ENCODE data around the gene DAPP1.
"Not testable (repeated sequence)": the region's sequence is repeated elsewhere in the genome, so short reads cannot be mapped to it uniquely, and the experiment has no call there.

DAPP1 gene, protein sequence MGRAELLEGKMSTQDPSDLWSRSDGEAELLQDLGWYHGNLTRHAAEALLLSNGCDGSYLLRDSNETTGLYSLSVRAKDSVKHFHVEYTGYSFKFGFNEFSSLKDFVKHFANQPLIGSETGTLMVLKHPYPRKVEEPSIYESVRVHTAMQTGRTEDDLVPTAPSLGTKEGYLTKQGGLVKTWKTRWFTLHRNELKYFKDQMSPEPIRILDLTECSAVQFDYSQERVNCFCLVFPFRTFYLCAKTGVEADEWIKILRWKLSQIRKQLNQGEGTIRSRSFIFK

DNA sequence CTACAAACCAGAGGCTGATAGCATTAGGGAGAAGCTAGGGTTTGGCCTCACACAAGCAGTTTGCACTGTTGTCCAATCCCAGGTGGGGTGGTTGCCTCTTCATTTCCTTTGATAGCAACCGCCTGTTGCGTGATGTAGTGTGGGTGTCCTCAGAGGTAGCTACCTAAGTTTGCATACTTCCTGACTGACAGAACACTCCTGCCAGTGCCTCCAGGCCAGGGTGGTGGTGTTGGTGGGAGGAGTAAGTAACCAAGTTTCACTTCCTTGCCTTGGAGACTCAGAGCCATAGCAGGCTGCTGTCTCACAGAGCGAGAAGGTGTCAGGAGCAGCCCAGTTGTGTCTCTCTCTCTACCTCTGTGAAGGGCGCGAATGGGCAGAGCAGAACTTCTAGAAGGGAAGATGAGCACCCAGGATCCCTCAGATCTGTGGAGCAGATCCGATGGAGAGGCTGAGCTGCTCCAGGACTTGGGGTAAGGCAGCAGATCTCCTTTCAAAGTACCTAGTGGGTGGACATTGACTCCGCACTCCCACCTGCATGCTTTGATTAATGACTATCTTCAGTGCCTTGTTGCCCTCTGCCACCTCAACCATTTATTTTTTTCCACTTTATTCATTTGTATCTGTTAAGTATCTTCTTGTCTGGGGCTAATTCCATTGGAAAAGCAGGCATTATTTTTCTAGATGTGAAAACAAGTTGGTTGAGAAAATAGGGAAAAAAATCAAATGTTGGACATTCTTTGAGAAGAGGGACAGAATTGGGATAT lies at the start of gene DAPP1:
Gene DAPP1 (plus strand): TSS at position 283 of the 764 bp plus-strand sequence. CDS start 87 bp downstream, at position 370.
- no peak for DNase-seq (ENCODE audit: low spot score)

DNA sequence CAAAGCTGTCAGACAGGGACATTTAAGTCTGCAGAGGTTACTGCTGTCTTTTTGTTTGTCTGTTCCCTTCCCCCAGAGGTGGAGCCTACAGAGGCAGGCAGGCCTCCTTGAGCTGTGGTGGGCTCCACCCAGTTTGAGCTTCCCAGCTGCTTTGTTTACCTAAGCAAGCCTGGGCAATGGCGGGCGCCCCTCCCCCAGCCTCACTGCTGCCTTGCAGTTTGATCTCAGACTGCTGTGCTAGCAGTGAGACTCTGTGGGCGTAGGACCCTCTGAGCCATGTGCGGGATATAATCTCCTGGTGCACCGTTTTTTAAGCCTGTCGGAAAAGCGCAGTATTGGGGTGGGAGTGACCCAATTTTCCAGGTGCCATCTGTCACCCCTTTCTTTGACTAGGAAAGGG lies 45.8 kb upstream of the DAPP1 start:
- DNase-seq (ENCODE audit: low spot score), result not testable (repeated sequence)

DNA sequence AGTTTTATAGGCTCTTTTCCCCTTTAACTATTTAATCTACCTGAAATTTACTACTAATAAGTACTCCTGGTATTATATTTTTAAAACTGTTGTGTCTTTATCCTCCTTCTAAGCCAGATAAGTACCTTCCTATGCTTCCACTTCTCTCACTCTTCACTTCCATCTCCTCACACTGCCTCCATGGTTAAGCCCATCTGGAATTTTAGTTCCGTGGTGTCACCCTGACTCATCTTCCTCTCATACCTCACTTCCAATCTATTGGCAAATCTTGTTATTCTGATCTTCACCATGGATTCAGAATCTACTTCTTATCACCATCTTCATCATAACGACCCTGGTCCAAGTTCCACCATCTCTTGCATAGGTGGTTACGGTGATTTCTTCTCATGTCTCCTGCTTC lies 32.7 kb upstream of the DAPP1 start:
- no peak for DNase-seq (ENCODE audit: low spot score)

DNA sequence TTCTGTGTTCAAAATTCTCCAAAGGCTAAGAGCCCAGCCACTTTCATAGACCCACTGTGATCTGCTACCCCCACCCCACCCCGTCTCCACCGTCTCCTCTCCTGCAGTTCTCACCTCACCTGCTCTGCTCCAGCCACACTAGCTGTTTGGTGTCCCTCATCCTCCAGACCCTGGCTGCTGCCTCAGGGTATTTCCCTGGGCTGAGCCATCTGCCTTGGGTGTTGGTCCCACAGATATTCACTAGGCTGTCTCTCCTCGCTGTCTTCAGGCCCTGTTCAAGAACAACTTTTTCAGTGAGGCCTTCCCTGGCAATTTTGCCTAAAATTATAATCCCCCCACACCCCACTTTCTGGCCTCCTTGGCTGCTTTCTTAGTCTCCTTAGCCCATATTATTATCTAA lies 31.8 kb upstream of the DAPP1 start:
- no peak for DNase-seq (ENCODE audit: low spot score)

DNA sequence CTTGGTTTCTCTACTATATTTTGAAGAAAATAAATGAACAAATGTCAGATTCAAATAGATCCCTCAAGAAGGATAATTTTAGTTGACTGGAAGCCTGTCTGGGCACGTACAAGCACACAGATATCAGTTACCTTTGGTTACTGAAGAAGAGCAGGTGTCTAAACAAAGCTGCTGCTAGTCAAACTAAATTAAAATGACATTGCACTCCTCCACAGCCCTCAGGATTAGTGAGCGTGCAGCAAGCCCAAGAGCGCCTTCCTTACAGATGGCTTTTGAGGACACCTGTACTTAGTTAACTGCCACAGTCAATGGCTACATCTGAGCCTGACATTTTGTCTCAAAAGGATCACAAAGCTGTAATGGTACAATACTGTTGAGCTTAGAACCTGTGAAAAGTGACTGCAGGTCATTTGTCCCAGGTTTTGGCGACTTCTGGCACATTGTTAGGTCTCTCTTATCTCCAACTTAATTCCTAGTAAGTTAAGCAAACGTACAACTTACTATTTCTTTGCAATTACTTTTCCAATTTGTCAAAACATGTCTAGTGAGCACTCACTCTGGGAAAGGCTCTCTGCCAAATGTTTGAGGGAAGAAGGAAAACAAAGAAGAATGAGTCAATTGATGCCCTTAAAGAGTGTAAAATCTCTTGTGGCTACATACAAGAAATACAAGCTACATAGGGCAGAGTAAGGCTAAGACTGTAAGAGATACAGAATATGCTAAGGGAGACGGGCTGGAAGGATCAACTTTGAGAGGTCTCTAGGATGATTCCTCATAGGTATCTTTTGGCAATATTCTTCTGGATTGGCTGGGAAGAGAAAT lies 25.6 kb upstream of the DAPP1 start:
- no peak for DNase-seq (ENCODE audit: low spot score)

DNA sequence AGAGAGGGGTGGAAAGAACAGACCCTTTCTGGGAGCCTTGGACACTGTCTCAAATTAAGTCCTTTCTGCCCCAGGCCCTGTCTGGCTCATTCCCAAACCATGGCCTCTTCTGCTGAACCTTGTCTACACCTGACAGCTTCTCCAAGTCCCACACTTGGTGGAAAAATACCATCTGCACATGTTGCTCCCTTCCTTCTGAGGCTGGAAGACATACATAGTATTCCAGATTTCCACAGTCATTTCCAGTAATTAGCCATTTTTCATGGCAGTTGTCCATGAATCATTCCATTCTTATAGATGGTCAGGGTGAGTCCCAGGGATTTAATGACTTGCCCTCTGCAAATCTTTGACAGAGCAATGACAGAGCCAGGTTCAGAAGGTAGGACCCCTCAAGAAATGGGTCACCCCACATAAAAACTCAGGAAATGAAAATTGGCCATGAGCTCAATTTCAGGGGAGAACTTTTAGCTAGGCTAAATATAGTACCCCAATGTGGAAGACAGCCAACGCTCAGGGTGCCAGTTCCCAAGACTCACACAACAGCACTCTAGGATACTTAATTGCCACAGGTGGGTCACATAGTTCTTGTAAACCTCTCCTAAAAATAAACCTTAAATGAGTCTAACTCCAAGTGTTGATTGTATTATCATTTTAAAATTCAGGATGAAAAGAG lies 16.2 kb upstream of the DAPP1 start:
- DNase-seq (ENCODE audit: low spot score), result no peak

DNA sequence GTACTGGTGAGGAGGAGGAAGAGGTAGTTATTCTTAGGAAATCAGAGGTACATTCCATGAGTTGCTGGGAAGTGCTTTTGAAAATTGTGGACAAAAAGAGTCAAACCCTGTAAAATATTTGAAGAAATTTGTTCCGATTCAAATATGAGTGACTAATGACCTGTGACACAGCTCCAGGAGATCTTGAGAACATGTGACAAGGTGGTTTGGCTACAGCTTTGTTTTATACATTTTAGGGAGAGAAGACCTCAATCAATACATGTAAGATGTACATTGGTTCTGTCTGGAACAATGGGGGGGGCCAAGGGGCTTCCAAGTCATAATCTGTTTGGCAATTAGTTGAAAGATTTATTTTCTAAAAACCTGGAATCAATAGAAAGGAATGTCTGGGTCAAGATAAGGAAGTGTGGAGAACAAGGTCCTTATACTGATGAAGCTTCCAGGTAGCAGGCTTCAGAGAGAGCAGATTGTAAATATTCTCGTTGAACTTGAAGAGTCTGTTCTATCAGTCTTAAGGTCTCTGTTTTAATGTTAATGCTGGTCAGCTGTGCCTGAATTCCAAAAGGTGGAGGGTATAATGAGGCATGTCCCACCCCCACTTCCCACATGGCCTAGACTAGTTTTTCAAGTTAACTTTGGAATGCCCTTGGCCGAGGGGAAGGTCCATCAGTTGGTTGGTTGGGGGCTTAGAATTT lies 15.5 kb upstream of the DAPP1 start:
- DNase-seq (ENCODE audit: low spot score), result no peak

DNA sequence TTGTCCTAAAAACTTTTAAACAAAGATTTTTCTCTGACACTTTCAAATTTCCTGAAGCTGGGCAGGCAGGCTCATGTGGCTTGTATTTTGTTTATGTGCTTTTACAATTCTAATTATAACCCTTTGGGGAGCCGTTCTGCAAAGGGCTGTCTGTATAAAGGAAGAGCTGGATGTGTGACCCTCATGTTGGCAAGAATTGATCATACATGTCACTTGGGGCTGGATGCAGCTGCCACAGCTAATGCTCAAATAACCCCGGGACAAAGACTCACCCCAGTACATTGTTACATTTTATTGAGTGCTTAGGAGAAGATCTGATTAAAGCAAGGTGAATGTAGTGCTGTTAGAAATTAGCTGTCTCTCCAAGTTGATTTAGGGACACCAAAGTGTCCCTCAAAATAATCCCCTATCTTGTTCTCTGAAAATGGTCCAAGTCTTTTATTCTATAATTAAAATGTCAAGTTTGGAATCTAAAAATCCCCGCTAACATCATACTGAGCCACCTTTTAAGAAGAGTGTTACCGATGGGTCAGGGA lies 13.0 kb upstream of the DAPP1 start:
- DNase-seq (ENCODE audit: low spot score), result no peak

DNA sequence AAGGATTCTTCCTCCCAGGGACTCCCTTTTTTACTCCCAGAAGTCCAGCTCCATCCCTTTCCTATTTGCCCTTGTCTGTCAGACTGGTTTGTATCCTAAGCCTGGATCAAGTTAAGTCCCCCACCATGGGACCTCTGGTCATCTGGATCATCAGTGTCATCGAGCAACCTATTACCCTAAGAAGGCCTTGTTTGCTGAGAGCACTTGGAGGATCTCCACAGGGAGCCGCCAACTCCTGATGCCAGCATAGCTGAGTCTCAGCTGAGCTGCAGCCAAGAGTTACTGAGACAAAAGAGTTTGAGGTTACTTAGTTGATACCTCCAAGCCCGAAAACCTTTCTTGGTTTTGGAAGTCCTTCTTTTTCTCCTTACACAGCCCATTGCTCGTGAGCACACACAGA lies 10.1 kb upstream of the DAPP1 start:
- no peak for DNase-seq (ENCODE audit: low spot score)

DNA sequence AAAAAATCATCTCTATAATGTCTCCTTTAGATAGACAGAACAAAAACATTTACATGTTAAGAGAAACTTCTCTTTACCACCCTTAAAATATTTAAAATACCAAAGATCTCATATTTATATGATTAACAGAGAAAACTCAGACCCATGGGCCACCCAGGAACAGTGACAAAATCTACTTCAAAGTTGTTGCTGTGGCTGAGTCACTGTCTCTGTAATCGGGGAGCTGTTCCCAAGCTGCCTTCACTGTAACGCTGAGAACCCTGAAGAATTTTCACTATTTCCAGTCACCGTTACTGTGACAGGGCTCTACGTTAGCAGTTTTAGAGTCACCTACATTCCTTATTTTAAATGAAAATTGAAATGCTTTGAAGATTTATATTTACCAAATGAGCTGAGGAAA lies 9.0 kb upstream of the DAPP1 start:
- no peak for DNase-seq (ENCODE audit: low spot score)

DNA sequence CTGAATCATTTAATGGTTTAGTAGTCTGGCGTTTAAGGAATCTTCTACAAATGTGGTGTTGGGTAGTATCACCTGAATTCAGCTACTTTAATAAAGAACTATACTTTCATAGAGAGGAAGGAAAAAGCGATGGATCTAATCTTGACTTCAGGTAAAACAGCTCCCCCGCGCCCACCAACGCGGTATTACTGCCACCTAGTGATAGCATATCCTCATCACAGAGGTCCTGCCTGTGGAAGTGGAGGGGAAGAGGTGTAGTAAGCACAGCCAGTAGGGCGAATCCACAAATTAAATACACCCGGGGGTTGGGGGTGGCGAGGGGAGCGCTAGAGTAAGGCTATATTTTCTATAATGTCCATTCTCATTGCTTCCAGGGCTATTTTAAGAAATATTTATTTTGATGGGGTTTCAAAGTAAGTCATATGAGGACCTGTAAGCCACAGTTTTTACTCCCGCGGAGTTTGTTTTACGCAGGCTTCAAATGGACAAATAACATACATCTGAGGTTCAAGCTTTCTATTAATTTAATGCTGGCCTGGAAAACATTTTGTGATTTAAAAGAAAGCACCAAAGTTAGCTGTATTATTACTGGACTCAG lies 8.3 kb upstream of the DAPP1 start:
- peak; percentile 45 for DNase-seq (ENCODE audit: low spot score)

DNA sequence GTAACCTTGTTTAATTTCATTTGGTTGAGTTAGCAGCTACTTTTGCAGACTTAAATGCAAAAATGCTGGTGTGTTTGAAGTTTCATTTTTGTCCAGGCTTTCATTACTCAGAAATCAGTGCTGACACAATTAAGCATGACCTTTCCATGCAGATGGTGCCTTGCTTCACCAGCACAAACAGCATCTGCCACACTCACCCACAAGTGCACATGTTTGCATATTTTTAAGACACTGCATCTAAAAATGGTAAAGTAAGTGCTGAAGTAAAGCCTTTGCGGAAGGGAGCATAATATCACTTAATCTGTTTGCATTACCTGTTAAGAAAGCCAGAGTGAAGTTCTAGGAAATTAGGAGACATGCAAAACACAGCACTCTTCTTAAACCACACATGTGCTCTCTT lies 7.3 kb upstream of the DAPP1 start:
- DNase-seq (ENCODE audit: low spot score), result no peak

DNA sequence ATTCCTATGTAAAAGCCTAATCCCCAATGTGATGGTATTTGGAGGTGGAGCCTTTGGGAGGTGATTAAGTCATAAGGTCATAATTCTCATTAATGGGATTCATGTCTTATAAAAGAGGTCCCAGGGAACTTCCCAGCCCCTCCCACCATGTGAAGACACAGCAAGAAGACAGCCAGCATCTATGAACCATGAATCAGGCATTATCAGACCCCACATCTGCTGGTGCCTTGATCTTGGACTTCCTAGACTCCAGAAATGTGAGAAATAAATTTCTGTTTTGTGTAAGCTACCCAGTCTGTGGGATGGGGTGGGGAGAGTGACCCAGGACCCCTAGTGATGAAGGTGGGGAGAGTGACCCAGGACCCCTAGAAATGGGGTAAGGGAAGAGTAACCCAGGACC lies 6.1 kb upstream of the DAPP1 start:
- DNase-seq (ENCODE audit: low spot score), result no peak

DNA sequence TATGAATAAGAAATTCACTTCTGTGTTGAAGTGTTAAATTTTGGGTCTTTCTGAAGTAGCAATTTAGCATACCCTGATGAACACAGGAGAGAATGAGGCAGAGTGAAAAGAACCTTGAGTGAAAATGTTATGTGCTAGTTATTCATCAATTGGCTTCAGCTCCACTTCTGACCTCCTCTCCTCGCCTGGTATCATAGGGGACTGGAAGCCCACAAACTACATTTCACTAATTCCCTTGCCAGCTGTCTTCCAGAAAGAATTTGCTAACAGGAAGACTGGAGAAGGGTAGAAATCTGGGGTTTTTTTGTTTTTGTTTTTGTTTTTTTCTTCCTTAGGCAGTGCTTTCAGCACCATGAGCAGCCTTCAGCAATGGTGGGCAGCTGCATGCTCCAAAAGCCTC lies 5.5 kb upstream of the DAPP1 start:
- DNase-seq (ENCODE audit: low spot score), result no peak

DNA sequence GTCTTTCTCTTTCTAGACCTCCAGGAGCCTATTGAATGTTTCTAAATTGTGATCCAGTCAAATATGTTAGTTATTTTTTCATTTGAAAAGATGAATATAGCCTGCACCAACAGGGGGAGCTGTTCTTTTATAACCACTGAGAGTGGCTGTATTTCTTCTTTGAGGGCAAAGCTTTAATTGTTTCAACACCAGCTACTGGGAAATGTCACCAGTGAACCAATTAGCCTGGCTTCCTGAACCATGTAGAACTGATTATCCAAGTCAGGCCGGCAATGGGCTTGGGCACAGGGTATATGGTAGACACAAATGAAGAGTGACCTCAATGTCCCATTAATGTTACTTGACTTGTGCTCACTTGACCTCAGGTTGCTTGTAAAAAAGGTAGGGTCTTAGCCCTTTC lies 4.8 kb upstream of the DAPP1 start:
- no peak for DNase-seq (ENCODE audit: low spot score)

DNA sequence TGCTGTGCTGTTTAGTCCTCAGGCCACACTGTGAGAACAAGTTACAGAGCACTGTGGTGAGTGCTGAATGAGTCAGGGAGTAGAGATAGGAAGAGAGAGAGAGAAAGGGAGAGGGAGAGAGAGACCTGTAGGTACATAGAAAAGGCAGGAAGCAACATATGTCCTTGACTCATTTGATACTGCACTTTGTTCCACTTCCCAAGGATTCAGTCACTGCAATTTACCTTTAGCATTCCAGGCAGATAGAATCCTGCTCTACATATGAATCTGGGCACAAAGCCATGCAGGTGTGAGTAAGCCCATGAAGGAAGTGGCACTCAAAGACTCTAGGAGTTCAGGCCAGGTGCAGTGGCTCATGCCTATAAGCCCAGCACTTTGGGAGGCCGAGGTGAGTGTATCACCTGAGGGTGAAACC lies 1.0 kb upstream of the DAPP1 start:
- no peak for DNase-seq (ENCODE audit: low spot score)

DNA sequence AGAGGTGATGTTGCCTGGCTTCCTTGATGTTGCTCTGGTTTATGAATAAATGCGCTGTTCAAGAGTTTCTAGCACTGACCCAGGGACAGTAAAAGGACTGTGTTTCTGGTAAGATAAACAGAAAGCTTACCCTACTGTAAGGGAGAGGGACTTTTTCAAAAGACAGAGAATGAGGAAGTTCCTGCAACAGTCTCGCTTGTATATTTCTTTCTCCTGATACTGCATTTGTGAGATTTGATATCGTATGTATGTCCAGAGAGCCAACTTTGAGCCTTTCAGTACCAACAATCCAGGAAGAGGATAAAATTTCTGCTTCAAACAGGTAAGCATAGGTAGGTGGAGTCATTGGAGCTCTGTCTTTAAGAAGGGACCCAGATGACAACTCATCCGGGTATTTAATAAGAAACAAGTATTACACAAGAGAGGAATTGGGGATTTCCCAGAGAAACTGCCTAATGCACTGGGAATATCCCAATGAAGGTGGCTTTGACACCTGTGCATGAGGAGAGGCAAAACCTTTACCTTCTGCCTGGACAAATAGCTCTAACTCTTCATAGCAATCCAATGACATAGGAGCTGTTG lies 773 bp downstream of the DAPP1 start:
- no peak for DNase-seq (ENCODE audit: low spot score)

DNA sequence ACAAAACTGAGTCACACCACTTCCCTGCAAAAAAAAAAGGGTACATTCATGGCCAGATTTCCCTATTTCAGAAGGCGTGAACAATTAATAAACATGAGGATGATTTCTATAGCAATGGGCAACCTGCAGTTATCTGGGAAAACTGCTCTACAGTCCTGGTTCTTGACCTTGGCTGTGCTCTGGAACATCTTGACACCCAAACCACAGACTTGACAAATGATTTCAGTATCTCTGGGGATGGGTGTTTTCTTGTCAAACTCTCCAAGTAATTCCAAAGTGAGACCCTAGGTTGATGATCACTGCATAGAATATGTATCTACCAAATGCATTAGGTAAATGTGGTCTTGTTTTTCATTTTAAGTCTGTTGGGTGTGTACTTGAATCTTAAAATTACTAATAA lies 2.0 kb downstream of the DAPP1 start:
- no peak for DNase-seq (ENCODE audit: low spot score)

DNA sequence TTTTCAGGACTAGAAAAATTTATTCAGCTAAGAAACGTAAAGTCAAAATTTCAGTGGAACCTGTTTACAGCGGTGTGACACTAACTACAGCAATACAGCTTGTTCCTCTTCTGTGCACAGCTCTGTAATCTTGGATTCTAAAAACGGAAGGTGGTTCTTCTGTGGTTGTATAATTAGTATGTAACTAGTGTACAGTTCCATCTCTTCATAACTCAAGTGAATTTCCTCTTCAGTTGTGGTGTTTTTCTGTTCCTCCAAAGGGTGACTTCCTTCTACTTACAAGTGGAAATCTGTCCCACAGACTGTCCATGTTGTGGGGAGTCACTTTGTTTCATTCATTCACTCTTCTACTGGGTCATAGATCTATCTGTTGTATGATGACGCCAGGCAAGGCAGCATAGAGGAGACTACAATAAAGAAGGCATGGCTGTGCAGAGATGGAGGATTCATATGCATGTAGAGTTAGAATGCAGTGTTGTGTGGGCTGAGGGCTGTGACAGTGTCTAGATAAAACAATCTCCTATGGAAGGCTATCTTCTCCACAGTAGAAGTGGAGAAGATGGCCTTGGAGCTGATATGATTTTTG lies 5.4 kb downstream of the DAPP1 start:
- DNase-seq (ENCODE audit: low spot score), result no peak

DNA sequence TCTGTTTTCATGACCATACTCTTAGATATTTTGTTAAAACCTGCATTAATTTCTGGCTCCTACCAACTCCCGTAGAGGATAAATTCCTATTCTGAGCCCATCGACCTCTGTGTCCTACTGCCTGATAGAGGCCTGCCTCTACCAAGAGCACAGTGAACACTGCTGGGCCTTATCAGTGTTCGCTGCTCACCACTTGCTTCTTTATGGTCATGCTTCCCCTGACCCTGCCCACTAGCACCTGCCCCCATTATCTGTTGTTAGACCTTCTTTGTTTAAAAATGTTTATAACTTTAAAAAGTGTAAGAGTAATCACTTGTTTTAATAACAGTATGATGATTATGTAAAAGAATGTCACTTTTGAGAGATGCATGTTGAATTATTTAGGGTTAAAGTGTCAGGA lies 6.1 kb downstream of the DAPP1 start:
- no peak for DNase-seq (ENCODE audit: low spot score)

All from putamen (tissue), 1 donor.